ENCODE measurements around the gene CRYZL1.

Gene CRYZL1

GRCh38 chr21:33655588-33656221, 14.2 kb upstream of the CRYZL1 start:
- TF ChIP-seq, protein P1, sequence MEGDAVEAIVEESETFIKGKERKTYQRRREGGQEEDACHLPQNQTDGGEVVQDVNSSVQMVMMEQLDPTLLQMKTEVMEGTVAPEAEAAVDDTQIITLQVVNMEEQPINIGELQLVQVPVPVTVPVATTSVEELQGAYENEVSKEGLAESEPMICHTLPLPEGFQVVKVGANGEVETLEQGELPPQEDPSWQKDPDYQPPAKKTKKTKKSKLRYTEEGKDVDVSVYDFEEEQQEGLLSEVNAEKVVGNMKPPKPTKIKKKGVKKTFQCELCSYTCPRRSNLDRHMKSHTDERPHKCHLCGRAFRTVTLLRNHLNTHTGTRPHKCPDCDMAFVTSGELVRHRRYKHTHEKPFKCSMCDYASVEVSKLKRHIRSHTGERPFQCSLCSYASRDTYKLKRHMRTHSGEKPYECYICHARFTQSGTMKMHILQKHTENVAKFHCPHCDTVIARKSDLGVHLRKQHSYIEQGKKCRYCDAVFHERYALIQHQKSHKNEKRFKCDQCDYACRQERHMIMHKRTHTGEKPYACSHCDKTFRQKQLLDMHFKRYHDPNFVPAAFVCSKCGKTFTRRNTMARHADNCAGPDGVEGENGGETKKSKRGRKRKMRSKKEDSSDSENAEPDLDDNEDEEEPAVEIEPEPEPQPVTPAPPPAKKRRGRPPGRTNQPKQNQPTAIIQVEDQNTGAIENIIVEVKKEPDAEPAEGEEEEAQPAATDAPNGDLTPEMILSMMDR (IDR thresholded peaks at IDR 0.05; ENCODE audit: low read depth, low read length, missing control alignments), result no peak
- H3K4me3 ChIP-seq (ENCODE audit: low read depth, low read length), result no peak overlapping the region
- no peak for DNase-seq (ENCODE audit: low read depth)

DNA sequence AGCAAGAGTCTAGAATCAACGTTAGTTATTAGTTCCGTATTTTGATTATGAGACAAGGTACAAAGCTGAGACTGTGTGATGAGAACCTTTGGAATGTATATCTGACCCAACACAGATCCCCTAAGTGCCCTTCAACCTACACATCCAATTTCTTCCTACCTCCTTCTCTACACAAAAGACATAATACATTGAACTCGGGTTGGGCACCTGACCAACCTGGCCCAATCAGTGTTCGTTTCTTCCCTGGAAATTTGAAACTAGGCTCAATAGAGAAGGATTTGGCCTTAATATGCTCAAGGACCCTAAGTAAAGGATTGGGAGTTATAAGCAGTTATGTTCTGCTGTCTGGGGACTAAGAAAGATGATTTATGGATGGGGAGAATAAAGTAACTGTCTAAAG, 12.9 kb upstream of the CRYZL1 start:
- TF ChIP-seq, protein P1 (IDR thresholded peaks at IDR 0.05; ENCODE audit: low read depth, low read length, missing control alignments), result no peak
- no peak overlapping the region for H3K4me3 ChIP-seq (ENCODE audit: low read depth, low read length)
- DNase-seq (ENCODE audit: low read depth), result no peak

DNA sequence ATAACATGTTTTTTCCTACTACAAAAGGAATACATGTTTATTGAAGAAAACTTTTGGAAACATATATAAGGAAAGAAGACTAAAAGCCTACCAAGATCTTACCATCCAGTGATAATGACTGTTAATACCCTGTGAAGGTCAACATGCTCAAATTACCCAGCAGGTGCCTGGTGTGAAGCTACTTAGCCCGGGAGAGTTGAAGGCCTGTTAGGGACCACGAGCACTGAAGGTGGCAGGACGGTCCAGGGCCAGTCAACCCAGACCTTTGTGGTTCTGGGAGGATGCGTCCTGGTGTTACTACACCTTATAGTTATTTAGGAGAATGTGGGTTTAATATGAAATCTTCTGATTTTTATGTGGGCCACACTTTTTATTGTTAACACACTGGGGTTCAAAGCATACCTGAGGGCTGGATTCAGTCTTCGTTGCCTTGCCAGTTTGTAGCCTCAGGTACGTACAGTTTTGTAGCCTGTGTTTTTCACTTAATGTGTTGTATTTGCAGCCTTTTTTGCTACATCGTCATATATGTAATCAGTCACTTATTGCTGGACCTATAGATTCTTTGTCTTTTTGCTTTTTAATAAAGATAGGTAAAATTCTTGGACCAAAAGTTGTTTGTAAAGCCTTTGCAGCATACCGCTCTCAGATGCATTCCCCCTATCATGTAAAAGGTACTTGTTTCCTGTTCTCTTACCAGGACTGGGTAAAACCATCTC, 10.6 kb upstream of the CRYZL1 start:
- TF ChIP-seq, protein P1 (IDR thresholded peaks at IDR 0.05; ENCODE audit: low read depth, low read length, missing control alignments), result no peak
- no peak overlapping the region for H3K4me3 ChIP-seq (ENCODE audit: low read depth, low read length)
- DNase-seq (ENCODE audit: low read depth), result no peak

GRCh38 chr21:33650929-33651509, 9.5 kb upstream of the CRYZL1 start:
- no peak overlapping the region for H3K4me3 ChIP-seq (ENCODE audit: low read depth, low read length)
- TF ChIP-seq, protein P1 (IDR thresholded peaks at IDR 0.05; ENCODE audit: low read depth, low read length, missing control alignments), result no peak
- no peak for DNase-seq (ENCODE audit: low read depth)

DNA sequence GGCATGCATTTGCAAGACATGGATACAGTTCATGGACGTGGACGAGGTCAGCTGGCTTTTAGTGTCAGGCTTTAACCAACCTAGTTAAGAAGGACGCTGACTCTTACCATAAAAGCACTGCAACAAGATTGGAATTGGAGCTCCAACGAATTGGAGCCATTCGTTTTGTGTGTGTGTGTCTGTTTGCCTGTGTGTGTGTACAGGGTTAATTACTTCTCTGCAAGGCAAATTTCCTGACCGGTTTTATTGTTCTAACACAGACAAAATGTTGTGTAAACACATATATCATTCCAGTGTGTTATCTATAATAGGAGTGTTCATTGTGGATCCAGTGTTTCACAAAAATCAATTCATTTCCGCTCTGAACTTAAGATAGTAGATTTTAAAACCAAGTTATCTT, 8.7 kb upstream of the CRYZL1 start:
- H3K4me3 ChIP-seq (ENCODE audit: low read depth, low read length), result no peak overlapping the region
- no peak for DNase-seq (ENCODE audit: low read depth)
- TF ChIP-seq, protein P1 (IDR thresholded peaks at IDR 0.05; ENCODE audit: low read depth, low read length, missing control alignments), result no peak

- no peak overlapping the region for H3K4me3 ChIP-seq (ENCODE audit: low read depth, low read length)
- TF ChIP-seq, protein P1 (IDR thresholded peaks at IDR 0.05; ENCODE audit: low read depth, low read length, missing control alignments), result no peak
- DNase-seq (ENCODE audit: low read depth), result no peak
Observed at GRCh38 chr21:33648555-33648954, 7.0 kb upstream of the CRYZL1 start.

All from GM12864 (cell line).